ENCODE measurements around the gene NVL. TPM values are rescaled to one million over a fixed set of nuclear protein-coding genes. Genes with fewer than 3 reads are reported as not detected.

NVL gene
- total RNA-seq, 4 donors from 2014 or later = 35.9 to 52.3 (median 40.5) TPM

- no peak for TF ChIP-seq EP300 (IDR thresholded peaks at IDR 0.05; ENCODE audit: low read depth)
- TF ChIP-seq POLR2A (IDR thresholded peaks at IDR 0.05) = no peak
- TF ChIP-seq, protein P1, sequence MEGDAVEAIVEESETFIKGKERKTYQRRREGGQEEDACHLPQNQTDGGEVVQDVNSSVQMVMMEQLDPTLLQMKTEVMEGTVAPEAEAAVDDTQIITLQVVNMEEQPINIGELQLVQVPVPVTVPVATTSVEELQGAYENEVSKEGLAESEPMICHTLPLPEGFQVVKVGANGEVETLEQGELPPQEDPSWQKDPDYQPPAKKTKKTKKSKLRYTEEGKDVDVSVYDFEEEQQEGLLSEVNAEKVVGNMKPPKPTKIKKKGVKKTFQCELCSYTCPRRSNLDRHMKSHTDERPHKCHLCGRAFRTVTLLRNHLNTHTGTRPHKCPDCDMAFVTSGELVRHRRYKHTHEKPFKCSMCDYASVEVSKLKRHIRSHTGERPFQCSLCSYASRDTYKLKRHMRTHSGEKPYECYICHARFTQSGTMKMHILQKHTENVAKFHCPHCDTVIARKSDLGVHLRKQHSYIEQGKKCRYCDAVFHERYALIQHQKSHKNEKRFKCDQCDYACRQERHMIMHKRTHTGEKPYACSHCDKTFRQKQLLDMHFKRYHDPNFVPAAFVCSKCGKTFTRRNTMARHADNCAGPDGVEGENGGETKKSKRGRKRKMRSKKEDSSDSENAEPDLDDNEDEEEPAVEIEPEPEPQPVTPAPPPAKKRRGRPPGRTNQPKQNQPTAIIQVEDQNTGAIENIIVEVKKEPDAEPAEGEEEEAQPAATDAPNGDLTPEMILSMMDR (IDR thresholded peaks at IDR 0.05) = no peak
- no peak for TF ChIP-seq POLR2AphosphoS5 (IDR thresholded peaks at IDR 0.05)
- Histone ChIP-seq H3K27ac (no peak overlapping the region), H3K9me3 (no peaks in the 10 kb centered on the region), H3K4me3 (no peak overlapping the region), H3K27me3 (no peaks in the 10 kb centered on the region), H3K4me1 (peaks cover 6 to 34% (median 15%) of the 10 kb centered on the region in 4 donors), H3K36me3 (no peaks in the 10 kb centered on the region)
- in situ Hi-C loops (cut with MboI; ENCODE audit: low pct_ligation_motif_present in 1 of 4, low pct_unique_long_range_greater_than_20kb in 1 of 4, low sequenced_read_pairs in 3 of 4) (no loop called here), intact Hi-C loops (cut with DNase I; ENCODE audit: low total_unique reads) (loop anchor here (10.0 kb wide), 1 partner anchor 154 kb away; the partner anchor contains the start of gene NVL)
- no peak for DNase-seq
- WGBS, 2 donors (ENCODE audit: low coverage in 1 of 2) = 95 to 96% methylated on average over 4 to 11 of the region's 11 CpGs
Observed at GRCh38 chr1:224180783-224181452, 149.1 kb downstream of the NVL start.

- WGBS, 2 donors (ENCODE audit: low coverage in 1 of 2) = 82 to 93% methylated on average over 5 of the region's 5 CpGs
- TF ChIP-seq POLR2A (IDR thresholded peaks at IDR 0.05) = no peak
- TF ChIP-seq POLR2AphosphoS5 (IDR thresholded peaks at IDR 0.05) = no peak
- TF ChIP-seq, protein P1 (IDR thresholded peaks at IDR 0.05) = no peak
- no peak for TF ChIP-seq EP300 (IDR thresholded peaks at IDR 0.05; ENCODE audit: low read depth)
- Histone ChIP-seq H3K27ac (no peak overlapping the region), H3K4me1 (peaks cover 0 to 16% (median 5%) of the 10 kb centered on the region in 4 donors), H3K27me3 (no peaks in the 10 kb centered on the region), H3K4me3 (no peak overlapping the region), H3K9me3 (no peaks in the 10 kb centered on the region), H3K36me3 (no peaks in the 10 kb centered on the region)
- intact Hi-C loops (cut with DNase I; ENCODE audit: low total_unique reads) = no loop called here
- in situ Hi-C loops (cut with MboI; ENCODE audit: low pct_ligation_motif_present in 1 of 4, low pct_unique_long_range_greater_than_20kb in 1 of 4, low sequenced_read_pairs in 3 of 4) = no loop called here
- DNase-seq = no peak
Observed at GRCh38 chr1:224178894-224179293, 151.1 kb downstream of the NVL start.

DNA sequence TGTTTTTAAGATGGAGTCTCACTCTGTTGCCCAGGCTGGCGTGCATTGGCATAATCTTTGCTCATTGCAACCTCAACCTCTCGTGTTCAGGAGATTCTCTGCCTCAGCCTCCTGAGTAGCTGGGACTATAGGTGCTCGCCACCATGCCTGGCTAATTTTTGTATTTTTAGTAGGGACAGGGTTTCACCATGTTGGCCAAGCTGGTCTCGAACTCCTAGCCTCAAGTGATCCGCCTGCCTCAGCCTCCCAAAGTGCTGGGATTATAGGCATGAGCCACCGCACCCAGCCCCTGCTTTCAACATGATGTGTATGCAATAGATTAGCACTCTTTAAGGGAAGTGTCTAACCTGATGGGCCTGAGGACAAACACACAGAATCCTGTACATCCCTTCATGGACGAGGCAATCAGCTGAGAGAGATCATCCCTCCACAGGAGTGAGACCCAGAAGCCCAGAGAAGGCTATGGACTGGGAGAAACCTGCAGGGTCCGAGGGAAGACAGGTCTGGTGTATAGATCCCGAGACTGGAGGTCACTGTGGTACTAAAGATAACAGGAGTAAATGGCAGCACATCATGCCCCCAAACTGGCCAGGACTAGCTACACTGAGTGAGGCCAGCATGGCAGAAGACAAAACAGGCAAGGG lies 152.5 kb downstream of the NVL start:
- H3K27ac ChIP-seq = no peak overlapping the region
- in situ Hi-C loops (cut with MboI; ENCODE audit: low pct_ligation_motif_present in 1 of 4, low pct_unique_long_range_greater_than_20kb in 1 of 4, low sequenced_read_pairs in 3 of 4) (no loop called here), intact Hi-C loops (cut with DNase I; ENCODE audit: low total_unique reads) (no loop called here)
- no peak overlapping the region for H3K4me3 ChIP-seq
- H3K4me1 ChIP-seq = peaks cover 0 to 12% (median 2%) of the 10 kb centered on the region in 4 donors
- H3K36me3 ChIP-seq = no peaks in the 10 kb centered on the region
- H3K9me3 ChIP-seq = no peaks in the 10 kb centered on the region
- no peaks in the 10 kb centered on the region for H3K27me3 ChIP-seq
- TF ChIP-seq POLR2A (IDR thresholded peaks at IDR 0.05) = no peak
- TF ChIP-seq POLR2AphosphoS5 (IDR thresholded peaks at IDR 0.05) = no peak
- TF ChIP-seq EP300 (IDR thresholded peaks at IDR 0.05; ENCODE audit: low read depth) = no peak
- TF ChIP-seq, protein P1 (IDR thresholded peaks at IDR 0.05) = no peak
- WGBS, 2 donors (ENCODE audit: low coverage in 1 of 2) = 91 to 94% methylated on average over 8 to 9 of the region's 9 CpGs
- no peak for DNase-seq

Small RNA genes lying within 50 kb of the gene (small RNA-seq; reads per million reads assigned to genes)
- gene MIR320B2 (0 to 0.42 (median 0.31) reads per million in 4 donors), gene RF00139 (0 to 0.24 (median 0.07) reads per million in 4 donors), gene RNU6-1008P (0 reads per million in 4 donors)

Other genes with a start within 250 kb of the NVL start
- gene FBXO28, start 216.1 kb downstream of the NVL start, total RNA-seq = 10 to 100 TPM in 3 of 4 donors, 1 to 10 TPM in 1; 7.0 to 31.0 (median 26.4) TPM
- gene DEGS1, start 146.9 kb downstream of the NVL start, total RNA-seq = 10 to 100 TPM; 19.1 to 32.9 (median 22.6) TPM
- gene CNIH4, start 26.7 kb upstream of the NVL start, total RNA-seq = 10 to 100 TPM; 33.0 to 48.7 (median 42.0) TPM
- 100 to 1,000 TPM in 3 of 4 donors, 10 to 100 TPM in 1; 77.4 to 127 (median 109) TPM for gene WDR26, start 104.6 kb upstream of the NVL start, total RNA-seq